SHP77 treated with DMSO at 0.1 percent for 48 hours (cell line): ENCODE data around the gene CDH6.

Source experiments
- DNase-seq: peaks from one replicate; lab custom pipeline; 2025; lab: John Stamatoyannopoulos, UW

CDH6 gene

GRCh38 chr5:31193591-31194467 is at the start of gene CDH6:
Gene CDH6 (plus strand): TSS chr5:31193686. CDS start chr5:31267474, 73,788 bp downstream.
- peak; percentile 74 for DNase-seq

GRCh38 chr5:31144364-31144763 is 49.1 kb upstream of the CDH6 start:
- no peak for DNase-seq

GRCh38 chr5:31148959-31149475 is 44.5 kb upstream of the CDH6 start:
- no peak for DNase-seq

GRCh38 chr5:31153521-31153920 is 40.0 kb upstream of the CDH6 start:
- no peak for DNase-seq

- no peak for DNase-seq
These were observed 36.8 kb upstream of the CDH6 start for GRCh38 chr5:31156631-31157160.

- no peak for DNase-seq
These were observed 35.8 kb upstream of the CDH6 start for GRCh38 chr5:31157720-31158119.

- DNase-seq, result no peak
These were observed 34.8 kb upstream of the CDH6 start for GRCh38 chr5:31158686-31159085.

GRCh38 chr5:31161781-31162181 is 31.7 kb upstream of the CDH6 start:
- DNase-seq, result no peak

GRCh38 chr5:31165729-31166128 is 27.8 kb upstream of the CDH6 start:
- DNase-seq, result no peak

- no peak for DNase-seq
These were observed 24.1 kb upstream of the CDH6 start for GRCh38 chr5:31169379-31169778.

- DNase-seq, result no peak
These were observed 20.6 kb upstream of the CDH6 start for GRCh38 chr5:31172881-31173280.

GRCh38 chr5:31173614-31174013 is 19.9 kb upstream of the CDH6 start:
- no peak for DNase-seq

- no peak for DNase-seq
These were observed 12.0 kb upstream of the CDH6 start for GRCh38 chr5:31181376-31181987.

- DNase-seq, result no peak
These were observed 11.3 kb upstream of the CDH6 start for GRCh38 chr5:31182136-31182535.

- DNase-seq, result no peak
These were observed 7.5 kb upstream of the CDH6 start for GRCh38 chr5:31185951-31186350.

GRCh38 chr5:31186672-31187267 is 6.7 kb upstream of the CDH6 start:
- peak; percentile 75 for DNase-seq

- no peak for DNase-seq
These were observed 5.9 kb upstream of the CDH6 start for GRCh38 chr5:31187591-31187990.

- no peak for DNase-seq
These were observed 1.0 kb upstream of the CDH6 start for GRCh38 chr5:31192442-31192841.

GRCh38 chr5:31193116-31193515 is 370 bp upstream of the CDH6 start:
- DNase-seq, result no peak

- DNase-seq, result peak; percentile 53
These were observed 955 bp downstream of the CDH6 start for GRCh38 chr5:31194468-31194813.

- no peak for DNase-seq
These were observed 1.5 kb downstream of the CDH6 start for GRCh38 chr5:31194892-31195555.

GRCh38 chr5:31196309-31196708 is 2.8 kb downstream of the CDH6 start:
- no peak for DNase-seq
